K562 (cell line): ENCODE results near the gene DAPK2. TPM values are rescaled to one million over a fixed set of nuclear protein-coding genes. Genes with fewer than 3 reads are reported as not detected.

Experiments used
- ARID2 ChIP-seq: fragments of 450-650 bp; IDR thresholded peaks from 2 replicates; pipeline ENCODE4 v1.6.1; 2017; ENCODE audit warnings: antibody characterized with exemption, mild to moderate bottlenecking
- CCAR2 ChIP-seq: fragments of 200-400 bp; formaldehyde crosslinking; IDR thresholded peaks from 2 replicates; pipeline ENCODE4 v1.6.1; 2017; ENCODE audit warnings: mild to moderate bottlenecking, low read depth, low read length
- ERF ChIP-seq: fragments of 450-650 bp; formaldehyde crosslinking; IDR thresholded peaks from 2 replicates; pipeline ENCODE4 v1.4.0; 2020; ENCODE audit warnings: mild to moderate bottlenecking, mixed read lengths
- HDAC3 ChIP-seq: fragments of 450-650 bp; IDR thresholded peaks from 2 replicates; pipeline ENCODE4 v1.6.1; 2018; ENCODE audit warnings: borderline replicate concordance, mild to moderate bottlenecking, moderate library complexity; ENCODE audit not compliant: partially characterized antibody
- ILF3 ChIP-seq: fragments of 450-650 bp; IDR thresholded peaks from 2 replicates; pipeline ENCODE4 v1.6.1; 2018; ENCODE audit warnings: antibody characterized with exemption, mild to moderate bottlenecking, moderate library complexity, borderline replicate concordance
- NFE2 ChIP-seq: IDR thresholded peaks from 2 replicates; pipeline ENCODE4 v1.6.1; 2014; ENCODE audit warnings: antibody characterized with exemption, low read depth
- PBX2 ChIP-seq, 2 experiments: IDR thresholded peaks in 1 of 2; conservative IDR thresholded peaks in 1 of 2; 2 replicates each; pipeline ENCODE4 v1.6.1; 2016; ENCODE audit warnings: low read depth in 2 of 2, mild to moderate bottlenecking in 1 of 2, missing compliant biosample characterization in 1 of 2, missing genetic modification characterization in 1 of 2, moderate library complexity in 1 of 2
- RBM14 ChIP-seq: fragments of 200-400 bp; formaldehyde crosslinking; IDR thresholded peaks from 2 replicates; pipeline ENCODE4 v1.6.1; 2018; ENCODE audit warnings: low read depth, mild to moderate bottlenecking, low read length, moderate library complexity, borderline replicate concordance; ENCODE audit not compliant: insufficient read depth
- REST ChIP-seq, 2 experiments: fragments of 450-650 bp; formaldehyde crosslinking in 1 of 2; IDR thresholded peaks; 2 replicates each; pipeline versions ENCODE4 v1.4.0 to v1.6.1; 2014 to 2020; ENCODE audit warnings: mild to moderate bottlenecking in 2 of 2, borderline replicate concordance in 1 of 2, low read depth in 1 of 2
- TOE1 ChIP-seq, 2 experiments: fragments of 450-650 bp in 1 of 2; sonication (generic) in 1 of 2; formaldehyde crosslinking in 1 of 2; IDR thresholded peaks; 2 replicates each; pipeline versions ENCODE4 v1.7.1 to v1.8.0; 2016 to 2022; ENCODE audit warnings: borderline replicate concordance in 2 of 2, mild to moderate bottlenecking in 2 of 2, antibody characterized with exemption in 1 of 2, inconsistent platforms in 1 of 2, low read depth in 1 of 2, missing genetic modification reagents in 1 of 2, moderate library complexity in 1 of 2
- ZNF197 ChIP-seq: fragments of 200-800 bp; sonication (Bioruptor generic); IDR thresholded peaks from 2 replicates; pipeline ENCODE4 v1.6.1; 2016; ENCODE audit warnings: low read depth, missing genetic modification characterization, missing compliant biosample characterization
- ZNF311 ChIP-seq: fragments of 250-450 bp; sonication (Bioruptor Pico); IDR thresholded peaks from 2 replicates; pipeline ENCODE4 v1.4.0; 2020; ENCODE audit warnings: mild to moderate bottlenecking, moderate library complexity
- polyA plus RNA-seq, 8 experiments: library from polyadenylated mRNA; depleted of rRNA in 4 of 8; stranded (reverse) in 5 of 8; unstranded in 3 of 8; fragments of >200 nt; fragmentation: Nextera tagmentation in 2 of 8; fragmentation: Illumina TruSeq in 1 of 8; extraction: Ambion mirVana in 2 of 8; extraction: Trizol in 1 of 8; gene quantifications; 2 replicates each; pipeline versions ENCODE4 v1.2.1 to v1.2.3, GENCODE V29; 2011 to 2014; ENCODE audit warnings: inconsistent platforms in 1 of 8, missing spikeins in 1 of 8
- total RNA-seq, 7 experiments: library from RNA; depleted of rRNA in 6 of 7; stranded (reverse); fragments of >200 nt in 6 of 7; fragmentation: Illumina TruSeq in 2 of 7; extraction: Trizol in 2 of 7; gene quantifications; 2 replicates each; pipeline versions ENCODE4 v1.2.1 to v1.2.3, GENCODE V29; 2011 to 2021; ENCODE audit warnings: low replicate concordance in 1 of 7
- TF ChIP-seq, protein P1 (sequence below): fragments of 250-450 bp; sonication (Bioruptor Pico); IDR thresholded peaks from 2 replicates; pipeline ENCODE4 v1.8.0; 2022; ENCODE audit warnings: moderate library complexity, mild to moderate bottlenecking, inconsistent platforms

The DAPK2 gene
- total and polyA plus RNA-seq, 9 of the 15 experiments (the other 6 are each of a cell fraction or from before 2014, with no cell fraction given): 0.14 to 5.2 (median 2.2) TPM

DNA sequence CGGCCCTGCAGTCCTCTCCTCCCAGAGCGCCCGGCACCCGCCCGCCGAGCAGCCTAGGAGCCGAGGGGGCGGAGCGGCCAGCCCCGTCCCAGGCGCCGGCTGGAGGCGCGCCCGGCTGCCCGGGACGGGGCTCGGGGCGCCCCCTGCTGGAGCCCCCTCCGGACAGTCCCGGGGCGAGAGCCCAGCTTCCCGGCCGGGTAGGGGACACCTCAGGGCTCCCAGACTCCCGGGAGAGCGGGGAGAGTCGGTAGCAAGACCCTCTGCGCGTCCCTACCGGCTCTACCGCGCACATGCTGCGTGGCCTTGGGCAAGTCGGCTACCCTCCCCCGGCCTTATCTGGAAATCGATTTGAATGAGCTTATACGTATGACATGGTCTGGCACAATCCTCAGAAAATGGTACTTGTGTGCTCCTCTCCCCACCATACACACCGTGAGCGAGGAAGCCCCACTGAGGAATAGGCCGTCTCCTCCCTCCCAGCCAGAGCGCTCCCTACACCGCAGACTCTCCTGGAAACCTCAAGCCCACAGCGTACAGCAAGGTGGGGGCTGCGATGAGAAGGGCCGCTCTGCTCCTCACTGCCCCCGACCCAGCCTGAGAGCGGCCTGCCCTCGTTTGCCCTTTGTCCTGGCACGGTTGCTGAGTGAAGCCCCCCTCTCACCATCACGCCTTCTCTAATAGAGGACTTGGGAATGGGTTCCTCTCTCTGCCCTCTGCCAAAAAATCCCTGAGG lies at the start of gene DAPK2 (continued):
- TF ChIP-seq PBX2 (CRISPR knock-in tag; IDR thresholded peaks at IDR 0.05; ENCODE audit: low read depth) (no peak), PBX2 (tag; conservative IDR thresholded peaks at IDR 0.05; ENCODE audit: low read depth) (no peak), CCAR2 (no peak), RBM14 (no peak), TOE1 (IDR thresholded peaks at IDR 0.05; ENCODE audit: borderline replicate concordance) (no peak), TOE1 (CRISPR knock-in tag; IDR thresholded peaks at IDR 0.05; ENCODE audit: borderline replicate concordance, low read depth) (no peak), ERF (CRISPR knock-in tag) (no peak), NFE2 (no peak), ARID2 (no peak), REST (IDR thresholded peaks at IDR 0.05; ENCODE audit: borderline replicate concordance) (peak; percentile 79), REST (CRISPR knock-in tag; IDR thresholded peaks at IDR 0.05; ENCODE audit: low read depth) (no peak), ILF3 (no peak), ZNF311 (no peak), HDAC3 (no peak), ZNF197 (CRISPR knock-in tag) (no peak)
- TF ChIP-seq, protein P1, sequence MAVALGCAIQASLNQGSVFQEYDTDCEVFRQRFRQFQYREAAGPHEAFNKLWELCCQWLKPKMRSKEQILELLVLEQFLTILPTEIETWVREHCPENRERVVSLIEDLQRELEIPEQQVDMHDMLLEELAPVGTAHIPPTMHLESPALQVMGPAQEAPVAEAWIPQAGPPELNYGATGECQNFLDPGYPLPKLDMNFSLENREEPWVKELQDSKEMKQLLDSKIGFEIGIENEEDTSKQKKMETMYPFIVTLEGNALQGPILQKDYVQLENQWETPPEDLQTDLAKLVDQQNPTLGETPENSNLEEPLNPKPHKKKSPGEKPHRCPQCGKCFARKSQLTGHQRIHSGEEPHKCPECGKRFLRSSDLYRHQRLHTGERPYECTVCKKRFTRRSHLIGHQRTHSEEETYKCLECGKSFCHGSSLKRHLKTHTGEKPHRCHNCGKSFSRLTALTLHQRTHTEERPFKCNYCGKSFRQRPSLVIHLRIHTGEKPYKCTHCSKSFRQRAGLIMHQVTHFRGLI: no peak
